Parathyroid adenoma (tissue), 2 donors: Measurements from ENCODE around the gene NMRK2.

Source experiments
- H2AFZ ChIP-seq: fragments of 300-600 bp; sonication (generic); one replicate; pipeline ENCODE4 v1.7.0; 2017; ENCODE audit warnings: antibody characterized with exemption, mild to moderate bottlenecking
- H3K27ac ChIP-seq: fragments of 300-600 bp; sonication (generic); one replicate; pipeline ENCODE4 v1.7.0; 2017
- H3K27me3 ChIP-seq: fragments of 300-600 bp; sonication (generic); one replicate; pipeline ENCODE4 v1.7.0; 2017; ENCODE audit warnings: low read length; ENCODE audit not compliant: control insufficient read depth, insufficient read depth
- H3K36me3 ChIP-seq: fragments of 300-600 bp; sonication (generic); one replicate; pipeline ENCODE4 v1.7.0; 2017; ENCODE audit warnings: low read length; ENCODE audit not compliant: control insufficient read depth, insufficient read depth
- H3K4me1 ChIP-seq: fragments of 300-600 bp; sonication (generic); one replicate; pipeline ENCODE4 v1.7.0; 2017; ENCODE audit warnings: control low read depth
- H3K4me2 ChIP-seq: fragments of 300-600 bp; sonication (generic); one replicate; pipeline ENCODE4 v1.7.0; 2017; ENCODE audit warnings: low read length
- H3K4me3 ChIP-seq: fragments of 300-600 bp; sonication (generic); one replicate; pipeline ENCODE4 v1.7.0; 2017; ENCODE audit warnings: low read depth, low read length
- H3K79me2 ChIP-seq: fragments of 300-600 bp; sonication (generic); one replicate; pipeline ENCODE4 v1.7.0; 2017; ENCODE audit warnings: control low read depth
- H3K9ac ChIP-seq: fragments of 300-600 bp; sonication (generic); one replicate; pipeline ENCODE4 v1.7.0; 2017; ENCODE audit warnings: mild to moderate bottlenecking
- H3K9me3 ChIP-seq: fragments of 300-600 bp; sonication (generic); one replicate; pipeline ENCODE4 v1.7.0; 2017; ENCODE audit warnings: low read length; ENCODE audit not compliant: control insufficient read depth
- CTCF ChIP-seq: fragments of 300-600 bp; sonication (generic); IDR thresholded peaks from one replicate; pipeline ENCODE4 v1.7.0; 2017; ENCODE audit warnings: antibody characterized with exemption, mild to moderate bottlenecking
- donor health status: primary hyperparathyroidism.

The NMRK2 gene

GRCh38 chr19:3904233-3904632, 28.6 kb upstream of the NMRK2 start:
- no peaks in the 10 kb centered on the region for H3K4me1 ChIP-seq
- no peaks in the 10 kb centered on the region for H3K27me3 ChIP-seq
- no peak overlapping the region for H3K9ac ChIP-seq
- H3K27ac ChIP-seq, result no peak overlapping the region
- H3K9me3 ChIP-seq, result no peaks in the 10 kb centered on the region
- no peak overlapping the region for H3K4me3 ChIP-seq
- no peak overlapping the region for H3K4me2 ChIP-seq
- no peaks in the 10 kb centered on the region for H3K36me3 ChIP-seq
- TF ChIP-seq CTCF, result no peak
- H2AFZ ChIP-seq, result no peak overlapping the region
- H3K79me2 ChIP-seq, result no peaks in the 10 kb centered on the region

- Histone ChIP-seq H3K27ac (no peak overlapping the region), H3K36me3 (no peaks in the 10 kb centered on the region), H2AFZ (no peak overlapping the region), H3K27me3 (no peaks in the 10 kb centered on the region), H3K9me3 (no peaks in the 10 kb centered on the region), H3K9ac (no peak overlapping the region), H3K4me2 (no peak overlapping the region), H3K79me2 (no peaks in the 10 kb centered on the region), H3K4me3 (no peak overlapping the region), H3K4me1 (no peaks in the 10 kb centered on the region)
- no peak for TF ChIP-seq CTCF
Observed at GRCh38 chr19:3907626-3908265, 25.1 kb upstream of the NMRK2 start.

GRCh38 chr19:3908266-3909054, 24.4 kb upstream of the NMRK2 start:
- no peaks in the 10 kb centered on the region for H3K79me2 ChIP-seq
- H2AFZ ChIP-seq, result no peak overlapping the region
- no peak overlapping the region for H3K9ac ChIP-seq
- no peak overlapping the region for H3K27ac ChIP-seq
- no peak overlapping the region for H3K4me3 ChIP-seq
- no peaks in the 10 kb centered on the region for H3K9me3 ChIP-seq
- H3K27me3 ChIP-seq, result no peaks in the 10 kb centered on the region
- no peaks in the 10 kb centered on the region for H3K4me1 ChIP-seq
- no peaks in the 10 kb centered on the region for H3K36me3 ChIP-seq
- H3K4me2 ChIP-seq, result no peak overlapping the region
- no peak for TF ChIP-seq CTCF

GRCh38 chr19:3910105-3910504, 22.8 kb upstream of the NMRK2 start:
- H3K4me2 ChIP-seq, result no peak overlapping the region
- no peak for TF ChIP-seq CTCF

GRCh38 chr19:3914199-3914598, 18.7 kb upstream of the NMRK2 start:
- Histone ChIP-seq H3K9me3 (no peaks in the 10 kb centered on the region), H3K27me3 (no peaks in the 10 kb centered on the region), H3K4me1 (no peaks in the 10 kb centered on the region), H3K9ac (no peak overlapping the region), H3K4me3 (no peak overlapping the region), H3K27ac (no peak overlapping the region), H2AFZ (no peak overlapping the region), H3K4me2 (no peak overlapping the region), H3K79me2 (no peaks in the 10 kb centered on the region), H3K36me3 (no peaks in the 10 kb centered on the region)
- no peak for TF ChIP-seq CTCF

More at GRCh38 chr19:3910105-3910504, 22.8 kb upstream of the NMRK2 start:
- no peaks in the 10 kb centered on the region for H3K79me2 ChIP-seq
- no peaks in the 10 kb centered on the region for H3K9me3 ChIP-seq
- H3K27ac ChIP-seq, result no peak overlapping the region
- no peaks in the 10 kb centered on the region for H3K36me3 ChIP-seq
- no peaks in the 10 kb centered on the region for H3K4me1 ChIP-seq
- no peaks in the 10 kb centered on the region for H3K27me3 ChIP-seq
- no peak overlapping the region for H3K4me3 ChIP-seq
- H3K9ac ChIP-seq, result no peak overlapping the region
- no peak overlapping the region for H2AFZ ChIP-seq
